HCT116 (cell line): ENCODE data around the gene PDGFA. TPM values are rescaled to one million over a fixed set of nuclear protein-coding genes. Genes with fewer than 3 reads are reported as not detected.

Experiments used
- ATAC-seq: fragments of 200-7000 bp; cut with Tn5 transposase; 2 replicates; pipeline ENCODE4 v1.9.1; 2020; ENCODE audit warnings: mild to moderate bottlenecking, moderate library complexity
- BruUV-seq: library from RNA; stranded (reverse); fragments of 400-500 nt; replicated peaks from 2 replicates; lab custom pipeline; 2021; lab: Mats Ljungman, UMichigan
- CTCF ChIA-PET: fragments of 300-600 bp; sonication (Branson Sonifier 250); formaldehyde crosslinking; loops from one replicate; lab custom pipeline; 2021; ENCODE audit warnings: antibody characterized with exemption; lab: Charles Lee
- POLR2A ChIA-PET: fragments of 300-600, 350-600 bp; sonication (Branson Sonifier 250); formaldehyde crosslinking; loops from one replicate; lab custom pipeline; 2021; ENCODE audit warnings: antibody characterized with exemption; lab: Charles Lee
- RAD21 ChIA-PET, 2 experiments: fragments of 300-600 bp; sonication (Branson Sonifier 250); formaldehyde crosslinking; loops; one replicate each; lab custom pipeline; 2023; ENCODE audit warnings: low total read pairs in 2 of 2; ENCODE audit not compliant: uncharacterized antibody in 2 of 2, unreplicated experiment in 2 of 2, low non-redundant PET in 1 of 2; lab: Charles Lee
- DNase-seq: peaks from one replicate; pipeline ENCODE4 v3.0.0-alpha.2; 2010; ENCODE audit warnings: low read depth, low spot score
- H2AFZ ChIP-seq: fragments of 200-600 bp; shearing (Covaris generic), sonication (generic); 2 replicates; pipeline ENCODE4 v1.6.1; 2017; ENCODE audit warnings: low read depth, mixed run types, mixed read lengths, antibody characterized with exemption, low read length; ENCODE audit not compliant: poor library complexity, severe bottlenecking
- H3K27ac ChIP-seq: 2 replicates; pipeline ENCODE4 v1.5.1; 2012; ENCODE audit warnings: low read depth, low read length
- H3K27me3 ChIP-seq: fragments of 200-600 bp; sonication (generic); 2 replicates; pipeline ENCODE4 v1.6.1; 2016; ENCODE audit warnings: mixed run types, low read length, mixed read lengths; ENCODE audit not compliant: insufficient read depth
- H3K36me3 ChIP-seq, 2 experiments: fragments of 200-500 bp in 1 of 2; fragments of 200-600 bp in 1 of 2; sonication (Bioruptor generic) in 1 of 2; sonication (generic) in 1 of 2; 2 replicates each; pipeline versions ENCODE4 v1.5.1 to v1.6.1; 2014 to 2016; ENCODE audit warnings: low read length in 2 of 2, inconsistent platforms in 1 of 2, mixed read lengths in 1 of 2, mixed run types in 1 of 2; ENCODE audit not compliant: insufficient read depth in 2 of 2, control insufficient read depth in 1 of 2
- H3K4me1 ChIP-seq, 2 experiments: fragments of 200-600 bp in 1 of 2; sonication (generic) in 1 of 2; 2 replicates each; pipeline versions ENCODE4 v1.5.1 to v1.6.1; 2012 to 2017; ENCODE audit warnings: low read length in 2 of 2, inconsistent platforms in 1 of 2, mild to moderate bottlenecking in 1 of 2, mixed read lengths in 1 of 2, mixed run types in 1 of 2, moderate library complexity in 1 of 2; ENCODE audit not compliant: insufficient read depth in 2 of 2, control insufficient read depth in 1 of 2
- H3K4me2 ChIP-seq: fragments of 200-600 bp; sonication (generic); 2 replicates; pipeline ENCODE4 v1.6.1; 2017; ENCODE audit warnings: mixed run types, low read length, mixed read lengths
- H3K4me3 ChIP-seq, 2 experiments: fragments of 200-600 bp in 1 of 2; sonication (generic) in 1 of 2; replicated peaks in 1 of 2; 2 replicates each; pipeline ENCODE4 v1.5.1; 2011 to 2016; ENCODE audit warnings: low read length in 2 of 2, control low read depth in 1 of 2, low read depth in 1 of 2, mild to moderate bottlenecking in 1 of 2, mixed read lengths in 1 of 2, mixed run types in 1 of 2
- H3K79me2 ChIP-seq: fragments of 200-600 bp; sonication (generic); 2 replicates; pipeline ENCODE4 v1.6.1; 2017; ENCODE audit warnings: mild to moderate bottlenecking, mixed run types, low read length, moderate library complexity, mixed read lengths; ENCODE audit not compliant: insufficient read depth
- H3K9ac ChIP-seq: fragments of 200-600 bp; sonication (generic); 2 replicates; pipeline ENCODE4 v1.6.1; 2016; ENCODE audit warnings: low read length, mixed read lengths
- H3K9me2 ChIP-seq: fragments of 200-600 bp; sonication (generic), shearing (Covaris generic); 2 replicates; pipeline ENCODE4 v1.6.1; 2017; ENCODE audit warnings: mixed run types, mild to moderate bottlenecking, moderate library complexity; ENCODE audit not compliant: insufficient read depth
- H3K9me3 ChIP-seq, 2 experiments: fragments of 200-500 bp in 1 of 2; fragments of 200-600 bp in 1 of 2; sonication (Bioruptor generic) in 1 of 2; sonication (generic) in 1 of 2; 2 replicates each; pipeline ENCODE4 v1.6.1; 2014 to 2017; ENCODE audit warnings: low read length in 2 of 2, mixed read lengths in 2 of 2, inconsistent platforms in 1 of 2, low read depth in 1 of 2, mild to moderate bottlenecking in 1 of 2, mixed run types in 1 of 2, moderate library complexity in 1 of 2; ENCODE audit not compliant: control insufficient read depth in 1 of 2, insufficient read depth in 1 of 2
- H4K20me1 ChIP-seq: fragments of 200-600 bp; sonication (generic), shearing (Covaris generic); 2 replicates; pipeline ENCODE4 v1.6.1; 2017; ENCODE audit warnings: mixed run types, mild to moderate bottlenecking, moderate library complexity; ENCODE audit not compliant: insufficient read depth
- EGR1 ChIP-seq: IDR thresholded peaks from 2 replicates; pipeline ENCODE4 v1.6.1; 2012; ENCODE audit warnings: low read depth
- ELF1 ChIP-seq: IDR thresholded peaks from 2 replicates; pipeline ENCODE4 v1.6.1; 2012; ENCODE audit warnings: low read depth, borderline replicate concordance
- EZH2 ChIP-seq: fragments of 200-600 bp; sonication (generic); IDR thresholded peaks from 2 replicates; pipeline ENCODE4 v1.6.1; 2017; ENCODE audit warnings: antibody characterized with exemption, mixed run types
- EZH2phosphoT487 ChIP-seq: fragments of 200-600 bp; IDR thresholded peaks from 2 replicates; pipeline ENCODE4 v1.6.1; 2018; ENCODE audit warnings: antibody characterized with exemption, borderline replicate concordance
- POLR2A ChIP-seq: IDR thresholded peaks from 2 replicates; pipeline ENCODE4 v1.7.0; 2011; ENCODE audit warnings: borderline replicate concordance; ENCODE audit not compliant: insufficient read depth, insufficient read length; ENCODE audit errors: extremely low read depth
- POLR2AphosphoS5 ChIP-seq: IDR thresholded peaks from 2 replicates; pipeline ENCODE4 v1.6.1; 2011; ENCODE audit warnings: mild to moderate bottlenecking, low read depth, low read length, moderate library complexity
- RAD21 ChIP-seq: IDR thresholded peaks from 2 replicates; pipeline ENCODE4 v1.6.1; 2012; ENCODE audit warnings: low read depth, mild to moderate bottlenecking
- REST ChIP-seq: IDR thresholded peaks from 2 replicates; pipeline ENCODE4 v1.6.1; 2012; ENCODE audit warnings: low read depth
- SRF ChIP-seq: IDR thresholded peaks from 2 replicates; pipeline ENCODE4 v1.6.1; 2012; ENCODE audit warnings: low read depth
- YY1 ChIP-seq: IDR thresholded peaks from 2 replicates; pipeline ENCODE4 v1.6.1; 2011; ENCODE audit warnings: low read length, low read depth, moderate library complexity, mild to moderate bottlenecking; ENCODE audit not compliant: insufficient replicate concordance; ENCODE audit errors: extremely low read depth
- ZBTB33 ChIP-seq: IDR thresholded peaks from 2 replicates; pipeline ENCODE4 v1.6.1; 2011; ENCODE audit warnings: mild to moderate bottlenecking, low read length, moderate library complexity; ENCODE audit not compliant: insufficient replicate concordance; ENCODE audit errors: extremely low read depth
- intact Hi-C: fragments of 100-400 bp; cut with micrococcal nuclease; formaldehyde crosslinking; loops from 2 replicates; pipeline ENCODE4 v1.10.0; 2022
- total RNA-seq: library from RNA; stranded (reverse); gene quantifications from one replicate; pipeline ENCODE4 v1.2.1, GENCODE V29; 2021; ENCODE audit not compliant: unreplicated experiment
- TF ChIP-seq, protein P1 (sequence below): IDR thresholded peaks from 2 replicates; pipeline ENCODE4 v1.6.1; 2012

Gene PDGFA
- total RNA-seq, 1 experiment from 2014 or later: 44.7 TPM

GRCh38 chr7:538764-539685, 19.4 kb upstream of the PDGFA start:
- peak overlapping the region; percentile 87 for H3K9ac ChIP-seq
- H3K27ac ChIP-seq: peak overlapping the region; percentile 100
- peak; percentile 55 for ATAC-seq
- peaks cover 40 to 66% of the 10 kb centered on the region in 2 experiments for H3K4me1 ChIP-seq
- BruUV-seq: TSS peak; percentile 88
- no peaks in the 10 kb centered on the region for H3K79me2 ChIP-seq
- no peak for TF ChIP-seq ELF1
- no peak for TF ChIP-seq SRF
- TF ChIP-seq EGR1: no peak
- TF ChIP-seq EZH2: no peak
- TF ChIP-seq REST: no peak
- TF ChIP-seq, protein P1, sequence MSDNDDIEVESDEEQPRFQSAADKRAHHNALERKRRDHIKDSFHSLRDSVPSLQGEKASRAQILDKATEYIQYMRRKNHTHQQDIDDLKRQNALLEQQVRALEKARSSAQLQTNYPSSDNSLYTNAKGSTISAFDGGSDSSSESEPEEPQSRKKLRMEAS: no peak
- TF ChIP-seq EZH2phosphoT487: no peak
- TF ChIP-seq YY1: no peak
- TF ChIP-seq ZBTB33: no peak
- TF ChIP-seq POLR2A: peak; percentile 41
- TF ChIP-seq POLR2AphosphoS5: peak; percentile 10
- TF ChIP-seq RAD21: no peak
- H3K4me2 ChIP-seq: peak overlapping the region; percentile 96
- no peaks in the 10 kb centered on the region for H3K27me3 ChIP-seq
- H3K36me3 ChIP-seq: no peaks in the 10 kb centered on the region
- no peaks in the 10 kb centered on the region for H3K9me3 ChIP-seq
- no peaks in the 10 kb centered on the region for H4K20me1 ChIP-seq
- H3K9me2 ChIP-seq: no peaks in the 10 kb centered on the region
- H3K4me3 ChIP-seq: peak overlapping the region; percentile 51 to 61
- ChIA-PET CTCF (no interaction called here), RAD21 (no interaction called here), POLR2A (interaction anchor here (0.7 to 1.3 kb wide), 3 partner anchors 15 to 102 kb away, joined by 3 to 6 read pairs (median 4); no protein-coding TSS in a partner anchor)
- DNase-seq: no peak
- intact Hi-C loops: loop anchor here (2.0 to 5.0 kb wide), 2 partner anchors 16 to 103 kb away; no protein-coding TSS in a partner anchor
- H2AFZ ChIP-seq: no peak overlapping the region
